ENCODE data around the gene LEF1.

LEF1 gene

DNA sequence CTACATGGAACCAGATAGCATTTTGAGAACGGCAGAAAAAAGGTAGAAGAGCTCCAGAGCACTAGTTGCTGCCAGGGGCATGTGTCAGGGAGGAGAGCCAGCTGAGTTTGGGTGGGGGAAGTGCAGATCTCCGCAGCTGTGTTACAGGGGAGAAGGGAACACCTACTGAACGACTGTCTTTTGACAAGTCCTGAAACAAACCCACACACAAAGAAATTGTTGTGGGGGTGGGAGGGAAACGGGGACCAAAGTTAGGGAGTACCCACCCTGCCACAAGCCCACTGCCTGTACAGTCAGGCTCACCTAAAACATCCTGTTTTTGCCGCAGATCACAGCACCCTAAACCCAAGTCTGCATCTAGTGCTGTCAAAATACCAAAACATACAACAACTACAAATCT, 55.5 kb downstream of the LEF1 start:
- no peak for DNase-seq (ENCODE audit: low read depth)

DNA sequence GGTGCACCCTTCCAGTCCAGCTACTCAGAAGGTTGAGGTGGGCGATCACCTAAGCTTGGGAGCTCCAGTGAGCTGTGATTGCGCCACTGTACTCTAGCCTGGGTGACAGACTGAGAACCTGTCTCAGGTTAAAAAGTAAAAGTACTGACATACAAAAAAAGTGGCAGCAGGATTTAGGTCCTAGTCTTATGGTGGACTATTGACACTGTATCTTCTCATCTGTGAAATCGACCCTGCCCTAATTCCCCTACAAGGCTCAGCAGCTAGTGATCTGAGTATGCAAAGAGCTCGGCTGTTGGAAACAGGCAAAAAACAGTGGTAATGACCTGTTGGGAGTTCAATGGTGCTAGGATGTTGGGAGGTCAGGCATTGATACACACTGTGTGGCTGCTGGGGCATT, 57.0 kb downstream of the LEF1 start:
- DNase-seq (ENCODE audit: low read depth), result no peak

DNA sequence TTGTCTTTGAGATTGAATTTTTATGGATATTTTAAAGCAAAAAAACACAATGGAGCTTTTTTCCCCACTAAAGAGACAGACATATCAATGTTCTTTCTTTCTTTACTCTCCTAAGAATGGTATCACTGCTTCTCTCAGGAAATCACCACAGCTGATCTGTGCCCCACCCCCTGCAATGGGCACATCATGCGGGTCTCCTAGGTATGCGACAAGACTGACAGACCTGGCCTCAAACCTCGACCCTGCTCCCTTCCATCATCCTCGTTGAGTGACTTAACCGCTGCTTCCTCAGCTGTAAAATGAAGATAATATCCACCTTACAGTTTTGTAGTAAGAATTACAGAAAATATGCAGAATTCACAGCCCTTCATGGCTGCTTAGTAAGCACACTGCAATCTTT, 58.3 kb downstream of the LEF1 start:
- no peak for DNase-seq (ENCODE audit: low read depth)

DNA sequence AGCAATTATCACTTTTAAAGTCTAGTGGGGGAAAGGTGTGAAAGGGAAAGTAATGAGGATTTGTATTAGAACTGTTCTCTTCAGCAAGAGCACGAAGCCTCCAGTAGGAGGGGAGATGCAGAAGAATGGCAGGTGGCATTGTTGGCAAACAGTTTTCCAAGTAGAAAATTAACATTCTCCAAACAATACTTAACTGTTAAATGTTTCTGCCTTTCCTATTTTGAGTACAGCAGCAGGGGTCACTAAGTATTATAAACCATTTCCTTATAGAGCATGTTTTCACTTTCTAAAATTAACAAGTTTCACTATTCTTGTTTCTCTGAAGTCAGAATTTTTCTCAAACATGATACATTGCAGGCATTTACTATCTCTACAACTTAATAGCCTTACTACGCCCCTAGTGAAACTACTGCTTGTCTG, 58.7 kb downstream of the LEF1 start:
- DNase-seq (ENCODE audit: low read depth), result no peak

DNA sequence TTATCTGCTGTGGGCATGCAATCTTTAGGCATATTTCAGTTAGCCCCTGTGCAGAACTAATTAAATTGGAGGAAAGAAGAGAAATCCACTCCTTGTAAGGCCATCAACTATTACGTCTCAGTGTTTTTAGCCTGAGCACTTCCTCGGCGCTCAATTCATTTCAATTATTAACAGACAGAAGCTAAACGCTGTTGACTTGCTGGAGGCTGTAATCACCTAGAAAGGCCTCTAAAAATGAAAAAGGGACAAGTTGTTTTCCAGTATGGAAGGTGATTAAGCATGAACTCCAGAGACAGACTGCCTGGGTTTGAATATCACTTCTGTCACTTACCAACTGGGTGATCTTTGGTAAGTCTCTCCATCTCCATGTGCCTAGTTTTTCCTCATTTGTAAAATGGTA, 59.6 kb downstream of the LEF1 start:
- no peak for DNase-seq (ENCODE audit: low read depth)

- DNase-seq (ENCODE audit: low read depth), result no peak
Observed at GRCh38 chr4:108107729-108108382, 60.9 kb downstream of the LEF1 start.

DNA sequence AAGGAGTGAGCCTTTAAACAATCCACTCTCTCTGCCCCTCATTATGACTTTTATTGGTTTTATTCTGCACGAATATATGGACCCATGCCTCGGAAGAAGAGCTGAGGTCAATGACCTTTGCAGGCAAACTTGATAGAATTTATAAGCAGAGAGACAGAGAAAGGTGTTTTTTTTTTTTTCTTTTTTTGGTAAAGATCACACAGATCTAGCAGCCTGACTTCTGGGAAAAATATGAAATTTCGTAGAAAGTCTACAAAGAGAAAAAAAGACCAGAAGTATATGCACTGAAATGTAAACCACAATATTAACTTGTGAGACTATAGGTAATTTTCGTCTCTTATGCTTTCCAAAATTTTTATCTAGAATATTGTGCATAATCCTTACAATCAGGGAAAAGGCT, 61.6 kb downstream of the LEF1 start:
- DNase-seq (ENCODE audit: low read depth), result no peak

GRCh38 chr4:108106186-108106585, 62.5 kb downstream of the LEF1 start:
- DNase-seq (ENCODE audit: low read depth), result no peak

- DNase-seq (ENCODE audit: low read depth), result no peak
Observed at GRCh38 chr4:108103099-108103862, 65.5 kb downstream of the LEF1 start.

DNA sequence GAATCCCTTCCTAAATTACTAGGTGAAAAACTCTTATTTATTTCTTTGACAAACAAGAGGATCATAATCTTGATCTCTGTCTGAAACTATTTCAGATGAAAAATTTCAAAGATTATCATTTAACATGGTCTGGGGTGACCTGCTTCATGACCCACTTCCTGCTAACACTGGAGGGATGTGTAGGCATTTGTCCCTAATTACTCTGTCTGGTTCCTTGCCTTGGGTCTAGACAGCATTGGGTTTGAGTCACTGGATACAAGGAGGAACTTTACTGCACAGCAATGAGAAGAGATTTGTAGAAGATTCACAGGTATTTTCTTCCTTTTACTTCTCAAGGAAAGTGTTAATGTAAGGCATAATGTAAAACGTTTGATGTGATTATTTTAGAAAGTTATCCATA, 67.9 kb downstream of the LEF1 start:
- no peak for DNase-seq (ENCODE audit: low read depth)

GRCh38 chr4:108099838-108100237, 68.9 kb downstream of the LEF1 start:
- DNase-seq (ENCODE audit: low read depth), result no peak

DNA sequence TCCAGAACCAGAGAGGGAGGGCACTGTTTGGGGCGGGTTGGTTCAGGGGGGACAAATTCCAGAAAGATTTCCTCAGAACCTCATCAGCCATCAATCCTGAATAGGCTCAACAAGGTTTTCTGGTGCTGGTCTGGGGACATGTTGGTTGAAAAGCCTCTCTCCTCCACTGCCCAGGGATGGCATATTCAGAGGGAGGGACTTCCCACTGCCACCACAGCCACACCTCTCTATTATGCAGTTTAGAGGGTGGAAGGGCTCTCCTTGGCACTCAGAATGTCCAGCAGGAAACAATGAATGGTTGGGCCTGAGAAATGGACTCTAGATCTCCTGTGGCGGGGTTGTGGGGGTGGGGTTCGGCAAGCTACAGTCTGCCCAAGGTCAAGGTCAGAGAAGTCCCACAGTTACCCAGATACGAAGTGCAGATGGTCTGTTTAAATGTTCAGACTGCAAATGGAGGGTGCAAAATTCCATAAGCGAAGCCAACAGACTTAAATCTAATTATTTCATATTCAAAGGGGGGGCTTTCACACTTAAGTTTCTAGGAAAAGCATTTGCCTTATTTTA, 70.7 kb downstream of the LEF1 start:
- no peak for DNase-seq (ENCODE audit: low read depth)

DNA sequence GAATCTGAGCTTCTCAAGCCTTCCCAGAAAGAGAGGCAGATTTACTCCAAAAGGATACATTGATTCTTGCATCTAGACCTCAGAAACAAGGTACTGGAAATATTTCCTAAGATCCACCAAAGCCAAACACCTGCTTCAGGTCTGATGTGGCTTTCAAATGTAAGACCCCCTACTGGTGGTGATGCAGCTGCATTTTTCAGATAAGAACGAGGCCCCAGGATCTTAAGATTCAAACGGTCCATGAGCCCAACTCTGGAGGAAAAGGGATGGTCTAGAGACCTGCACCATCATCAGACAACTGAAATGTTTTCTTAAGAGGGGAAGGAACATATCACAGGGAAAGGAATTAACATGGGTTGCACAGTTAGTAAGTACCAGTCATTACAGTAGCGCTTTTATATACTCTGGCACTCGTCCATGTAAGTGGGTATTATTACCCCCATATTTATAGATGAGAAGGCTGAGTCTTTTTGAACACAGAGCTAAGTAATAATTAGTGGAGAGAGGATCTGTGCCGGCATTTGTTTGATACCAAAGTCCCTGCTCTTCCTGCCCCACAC, 73.7 kb downstream of the LEF1 start:
- DNase-seq (ENCODE audit: low read depth), result no peak

GRCh38 chr4:108094131-108094530, 74.6 kb downstream of the LEF1 start:
- no peak for DNase-seq (ENCODE audit: low read depth)

DNA sequence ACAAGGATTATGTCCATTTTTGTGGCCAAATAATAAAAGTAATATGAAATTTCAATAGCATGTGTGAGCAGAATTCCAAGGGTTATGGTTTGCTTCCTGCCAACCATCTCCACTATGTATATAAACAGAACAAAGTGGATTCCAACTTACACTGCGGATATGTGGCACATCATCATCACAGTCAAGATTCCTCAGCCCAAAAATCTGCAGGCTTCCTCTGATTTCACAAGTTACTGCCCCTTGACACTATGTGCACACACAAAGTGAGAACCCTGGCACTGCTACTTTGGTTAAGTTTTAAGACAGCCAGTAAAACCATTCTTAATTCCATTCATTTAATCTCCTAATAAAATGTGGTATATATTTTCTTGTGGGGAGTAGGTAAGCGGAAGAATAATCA, 76.4 kb downstream of the LEF1 start:
- no peak for DNase-seq (ENCODE audit: low read depth)

- DNase-seq (ENCODE audit: low read depth), result no peak
Observed at GRCh38 chr4:108087293-108087967, 81.3 kb downstream of the LEF1 start.

GRCh38 chr4:108081256-108081655, 87.5 kb downstream of the LEF1 start:
- no peak for DNase-seq (ENCODE audit: low read depth)

DNA sequence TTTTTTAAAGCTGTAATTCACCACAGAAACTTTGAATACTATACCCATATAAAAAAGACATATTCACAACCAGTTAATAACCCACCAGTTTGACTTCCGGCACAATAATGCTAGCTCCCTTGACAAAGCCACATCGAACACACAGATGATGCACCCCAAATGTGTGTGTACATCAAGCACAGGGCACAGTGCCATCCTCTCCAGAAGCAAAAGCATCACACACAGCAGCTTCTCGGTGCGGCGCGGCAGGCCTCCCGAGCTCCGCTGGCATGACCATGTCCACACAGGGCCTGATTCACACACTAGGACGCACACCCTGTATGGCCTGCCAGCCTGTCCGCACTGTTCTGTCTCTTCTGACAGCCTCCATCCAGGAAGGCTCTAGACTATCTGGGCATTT, 88.0 kb downstream of the LEF1 start:
- DNase-seq (ENCODE audit: low read depth), result no peak

DNA sequence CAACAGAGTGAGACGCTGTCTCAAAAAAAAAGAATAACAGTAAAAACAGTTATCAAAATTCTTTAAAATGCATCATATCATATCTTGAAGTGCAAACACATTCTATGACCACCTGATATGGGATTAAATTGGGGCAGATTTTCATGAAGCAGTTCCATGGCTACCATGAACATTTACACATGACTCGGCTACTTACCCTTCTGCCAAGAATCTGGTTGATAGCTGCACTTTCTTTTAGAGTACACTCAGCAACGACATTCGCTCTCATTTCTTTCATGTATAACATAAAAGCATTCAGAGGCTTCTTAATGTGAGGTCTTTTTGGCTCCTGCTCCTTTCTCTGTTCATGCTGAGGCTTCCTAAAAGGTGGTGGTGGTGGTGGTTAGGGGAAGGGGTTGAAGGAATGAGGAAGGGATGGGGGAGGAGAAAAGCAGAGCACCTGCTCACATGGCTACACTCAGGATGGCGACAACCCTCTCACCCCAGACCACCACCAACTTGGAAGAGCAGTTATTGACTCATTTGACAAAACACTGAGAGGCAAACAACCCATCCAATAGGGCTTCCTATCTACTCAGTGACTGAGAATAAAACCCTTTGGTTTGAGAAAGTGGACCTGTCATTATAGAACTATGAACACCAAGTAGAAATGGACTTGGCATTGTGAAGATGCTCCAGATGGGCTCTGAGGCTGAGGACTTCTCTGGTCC, 90.6 kb downstream of the LEF1 start:
- DNase-seq (ENCODE audit: low read depth), result peak; percentile 19

GRCh38 chr4:108072300-108072699, 96.4 kb downstream of the LEF1 start:
- no peak for DNase-seq (ENCODE audit: low read depth)

- DNase-seq (ENCODE audit: low read depth), result no peak
Observed at GRCh38 chr4:108070775-108071174, 98.0 kb downstream of the LEF1 start.

GRCh38 chr4:108068442-108068841, 100.3 kb downstream of the LEF1 start:
- peak; percentile 4 for DNase-seq (ENCODE audit: low read depth)
